H1 (cell line): ENCODE results near the gene TBX2. TPM values are rescaled to one million over a fixed set of nuclear protein-coding genes. Genes with fewer than 3 reads are reported as not detected.

Source experiments
- CTCF ChIA-PET: fragments of 300-600 bp; sonication (Branson Sonifier 250); formaldehyde crosslinking; loops from one replicate; lab custom pipeline; 2021; ENCODE audit not compliant: partially characterized antibody; lab: Charles Lee
- POLR2A ChIA-PET: fragments of 300-600 bp; sonication (Branson Sonifier 250); formaldehyde crosslinking; loops from one replicate; lab custom pipeline; 2021; ENCODE audit warnings: inconsistent platforms; ENCODE audit not compliant: partially characterized antibody; lab: Charles Lee
- DNase-seq, 2 experiments: peaks; one replicate each; pipeline versions ENCODE4 v3.0.0 to v3.0.0-alpha.2; 2010 to 2022; ENCODE audit warnings: low spot score in 2 of 2, low read depth in 1 of 2, mixed read lengths in 1 of 2
- FAIRE-seq: peaks from 2 replicates; lab custom pipeline; 2011; peaks lifted over from hg19 to GRCh38; lab: Jason Lieb, UNC
- H2AFZ ChIP-seq: 2 replicates; pipeline ENCODE4 v1.8.1; 2012; ENCODE audit warnings: low read length, inconsistent platforms
- H2AK5ac ChIP-seq: 2 replicates; pipeline ENCODE4 v1.6.1; 2013; ENCODE audit warnings: low read depth, low read length
- H2BK120ac ChIP-seq: replicated peaks from 2 replicates; pipeline ENCODE3; 2013; ENCODE audit warnings: low read depth, low read length, inconsistent platforms
- H2BK12ac ChIP-seq: 2 replicates; pipeline ENCODE4 v1.6.1; 2013; ENCODE audit warnings: low read depth, low read length
- H2BK15ac ChIP-seq: 2 replicates; pipeline ENCODE4 v1.6.1; 2013; ENCODE audit warnings: low read length
- H2BK20ac ChIP-seq: 2 replicates; pipeline ENCODE4 v1.6.1; 2013; ENCODE audit warnings: low read length
- H2BK5ac ChIP-seq: 2 replicates; pipeline ENCODE4 v1.6.1; 2013; ENCODE audit warnings: low read depth, low read length
- H3K14ac ChIP-seq: 2 replicates; pipeline ENCODE4 v1.6.1; 2013; ENCODE audit warnings: inconsistent platforms; ENCODE audit not compliant: insufficient read length
- H3K18ac ChIP-seq: 2 replicates; pipeline ENCODE4 v1.6.1; 2013; ENCODE audit warnings: low read length; ENCODE audit errors: extremely low read depth
- H3K23ac ChIP-seq: 2 replicates; pipeline ENCODE4 v1.6.1; 2013; ENCODE audit warnings: inconsistent platforms; ENCODE audit not compliant: insufficient read length
- H3K23me2 ChIP-seq: 2 replicates; pipeline ENCODE4 v1.6.1; 2013; ENCODE audit warnings: low read depth, low read length
- H3K27ac ChIP-seq: 2 replicates; pipeline ENCODE4 v1.6.1; 2011; ENCODE audit warnings: low read depth, low read length, inconsistent platforms
- H3K27me3 ChIP-seq, 4 experiments: replicated peaks in 1 of 4; 1 replicate in 1 of 4; 2 replicates in 3 of 4; pipeline versions ENCODE4 v1.6.1 to v1.8.1; 2011 to 2013; ENCODE audit warnings: low read length in 3 of 4, mild to moderate bottlenecking in 3 of 4, inconsistent platforms in 2 of 4, mixed read lengths in 2 of 4, moderate library complexity in 1 of 4; ENCODE audit not compliant: control insufficient read depth in 3 of 4, insufficient read depth in 3 of 4; ENCODE audit errors: extremely low read depth in 1 of 4
- H3K36me3 ChIP-seq, 4 experiments: 2 replicates each; pipeline versions ENCODE4 v1.6.1 to v1.8.1; 2011 to 2013; ENCODE audit warnings: mild to moderate bottlenecking in 4 of 4, low read length in 3 of 4, moderate library complexity in 2 of 4, control low read depth in 1 of 4, inconsistent platforms in 1 of 4; ENCODE audit not compliant: insufficient read depth in 4 of 4, control insufficient read depth in 2 of 4
- H3K4ac ChIP-seq: replicated peaks from 2 replicates; pipeline ENCODE3; 2013; ENCODE audit warnings: low read length, low read depth, mixed read lengths, inconsistent platforms; ENCODE audit not compliant: insufficient read length
- H3K4me1 ChIP-seq, 4 experiments: replicated peaks in 1 of 4; 1 replicate in 1 of 4; 2 replicates in 3 of 4; pipeline versions ENCODE4 v1.6.1 to v1.8.1; 2011 to 2013; ENCODE audit warnings: low read length in 3 of 4, inconsistent platforms in 2 of 4, mixed read lengths in 1 of 4; ENCODE audit not compliant: insufficient read depth in 4 of 4, control insufficient read depth in 3 of 4
- H3K4me2 ChIP-seq, 2 experiments: 2 replicates each; pipeline versions ENCODE4 v1.6.1 to v1.8.1; 2011 to 2013; ENCODE audit warnings: low read depth in 2 of 2, low read length in 2 of 2, control low read depth in 1 of 2, inconsistent platforms in 1 of 2, mild to moderate bottlenecking in 1 of 2; ENCODE audit not compliant: insufficient read depth in 1 of 2
- H3K4me3 ChIP-seq, 4 experiments: fragments of 200-600, 300-600 bp in 1 of 4; sonication (generic), shearing (Covaris generic), sonication (Bioruptor Twin) in 1 of 4; 2 replicates each; pipeline versions ENCODE4 v1.5.1 to v1.8.1; 2011 to 2016; ENCODE audit warnings: low read length in 4 of 4, low read depth in 3 of 4, control low read depth in 2 of 4, inconsistent platforms in 2 of 4, mild to moderate bottlenecking in 2 of 4, mixed read lengths in 1 of 4, moderate library complexity in 1 of 4; ENCODE audit not compliant: insufficient read depth in 2 of 4; ENCODE audit errors: extremely low read depth in 1 of 4
- H3K56ac ChIP-seq: replicated peaks from 2 replicates; pipeline ENCODE3; 2013; ENCODE audit warnings: low read depth, mild to moderate bottlenecking, mixed read lengths, low read length, inconsistent platforms; ENCODE audit not compliant: insufficient read length
- H3K79me1 ChIP-seq: 2 replicates; pipeline ENCODE4 v1.6.1; 2013; ENCODE audit warnings: low read depth, low read length, control low read depth
- H3K79me2 ChIP-seq, 2 experiments: 2 replicates each; pipeline versions ENCODE4 v1.6.1 to v1.8.1; 2012 to 2013; ENCODE audit warnings: low read length in 2 of 2, mild to moderate bottlenecking in 2 of 2, inconsistent platforms in 1 of 2; ENCODE audit not compliant: insufficient read depth in 2 of 2, control insufficient read depth in 1 of 2
- H3K9ac ChIP-seq, 4 experiments: replicated peaks in 1 of 4; 1 replicate in 1 of 4; 2 replicates in 3 of 4; pipeline versions ENCODE4 v1.6.1 to v1.8.1; 2011 to 2013; ENCODE audit warnings: low read depth in 3 of 4, low read length in 3 of 4, control low read depth in 2 of 4, mild to moderate bottlenecking in 2 of 4, moderate library complexity in 2 of 4, inconsistent platforms in 1 of 4; ENCODE audit errors: extremely low read depth in 1 of 4
- H3K9me3 ChIP-seq, 2 experiments: 2 replicates each; pipeline versions ENCODE4 v1.6.1 to v1.8.1; 2012 to 2013; ENCODE audit warnings: mild to moderate bottlenecking in 2 of 2, moderate library complexity in 2 of 2, control low read depth in 1 of 2, inconsistent platforms in 1 of 2, low read depth in 1 of 2, low read length in 1 of 2, mixed read lengths in 1 of 2; ENCODE audit not compliant: insufficient read depth in 2 of 2
- H4K20me1 ChIP-seq, 2 experiments: replicated peaks in 1 of 2; 2 replicates each; pipeline versions ENCODE3 to v1.8.1; 2011 to 2013; ENCODE audit warnings: inconsistent platforms in 2 of 2, low read length in 2 of 2, mild to moderate bottlenecking in 1 of 2; ENCODE audit not compliant: insufficient read depth in 2 of 2, control insufficient read depth in 1 of 2
- H4K5ac ChIP-seq: 2 replicates; pipeline ENCODE4 v1.6.1; 2013; ENCODE audit warnings: low read length, low read depth, mixed read lengths, inconsistent platforms; ENCODE audit not compliant: insufficient read length
- H4K8ac ChIP-seq: 2 replicates; pipeline ENCODE4 v1.8.0; 2013; ENCODE audit warnings: mild to moderate bottlenecking, moderate library complexity, low read length, inconsistent platforms; ENCODE audit not compliant: insufficient read depth; ENCODE audit errors: extremely low read depth
- H4K91ac ChIP-seq: replicated peaks from 2 replicates; pipeline ENCODE3; 2013; ENCODE audit warnings: low read length, mixed read lengths, inconsistent platforms; ENCODE audit not compliant: insufficient read length
- ASH2L ChIP-seq: fragments of 200-600, 300-600 bp; sonication (generic); IDR thresholded peaks from one replicate; pipeline ENCODE4 v1.7.1; 2017; ENCODE audit warnings: low read length
- HDAC2 ChIP-seq, 2 experiments: fragments of 300-600 bp in 1 of 2; sonication (generic) in 1 of 2; IDR thresholded peaks; 2 replicates each; pipeline ENCODE4 v1.6.1; 2011 to 2012; ENCODE audit warnings: low read depth in 2 of 2, low read length in 2 of 2, mild to moderate bottlenecking in 2 of 2, moderate library complexity in 2 of 2, borderline replicate concordance in 1 of 2, inconsistent platforms in 1 of 2
- HDAC6 ChIP-seq: IDR thresholded peaks from one replicate; pipeline ENCODE4 v1.7.1; 2012; ENCODE audit warnings: low read depth, mild to moderate bottlenecking, inconsistent platforms, low read length, moderate library complexity
- POLR2A ChIP-seq, 2 experiments: IDR thresholded peaks; 1 replicate in 1 of 2; 2 replicates in 1 of 2; pipeline ENCODE4 v1.6.1; 2011; ENCODE audit warnings: low read depth in 2 of 2, low read length in 2 of 2, mild to moderate bottlenecking in 2 of 2; ENCODE audit errors: control extremely low read depth in 1 of 2
- TAF1 ChIP-seq: IDR thresholded peaks from 2 replicates; pipeline ENCODE4 v1.6.1; 2011; ENCODE audit warnings: mild to moderate bottlenecking, low read depth, low read length
- ZNF274 ChIP-seq: IDR thresholded peaks from 2 replicates; pipeline ENCODE4 v1.7.0; 2012; ENCODE audit warnings: low read length, borderline replicate concordance; ENCODE audit errors: extremely low read depth
- WGBS, 2 experiments: shearing (Covaris generic) in 1 of 2; methylation state at CpG; one replicate each; pipeline versions ENCODE4 v1.1.6 to v1.1.7; 2013 to 2015; ENCODE audit warnings: low lambda C conversion rate in 2 of 2, mixed read lengths in 2 of 2, inconsistent platforms in 1 of 2, low coverage in 1 of 2, missing lambda C conversion rate in 1 of 2; ENCODE audit not compliant: insufficient replicate concordance in 2 of 2, insufficient coverage in 1 of 2, insufficient read length in 1 of 2; ENCODE audit errors: extremely low coverage in 1 of 2, missing lambda C conversion rate in 1 of 2; 5-methylcytosine and 5-hydroxymethylcytosine counted together
- polyA plus RNA-seq, 7 experiments: library from polyadenylated mRNA; depleted of rRNA in 3 of 7; stranded (reverse) in 5 of 7; unstranded in 2 of 7; fragments of >200 nt in 5 of 7; fragments of 200-250 nt in 2 of 7; gene quantifications; 1 replicate in 5 of 7; 2 replicates in 1 of 7; 4 replicates in 1 of 7; pipeline versions ENCODE4 v1.2.1 to v1.2.3, GENCODE V29; 2011 to 2013; ENCODE audit warnings: missing spikeins in 2 of 7, mixed read lengths in 2 of 7
- total RNA-seq: library from RNA; stranded (reverse); fragmentation: NEBNext Ultra II Directional; extraction: Animal tissue kit (Norgen Biotek cat#: 25700); gene quantifications from 2 replicates; pipeline ENCODE4 v1.2.1, GENCODE V29; 2021

The TBX2 gene
- total and polyA plus RNA-seq, 2 of the 8 experiments (the other 6 are each of a cell fraction or from before 2014, with no cell fraction given) = not detected

DNA sequence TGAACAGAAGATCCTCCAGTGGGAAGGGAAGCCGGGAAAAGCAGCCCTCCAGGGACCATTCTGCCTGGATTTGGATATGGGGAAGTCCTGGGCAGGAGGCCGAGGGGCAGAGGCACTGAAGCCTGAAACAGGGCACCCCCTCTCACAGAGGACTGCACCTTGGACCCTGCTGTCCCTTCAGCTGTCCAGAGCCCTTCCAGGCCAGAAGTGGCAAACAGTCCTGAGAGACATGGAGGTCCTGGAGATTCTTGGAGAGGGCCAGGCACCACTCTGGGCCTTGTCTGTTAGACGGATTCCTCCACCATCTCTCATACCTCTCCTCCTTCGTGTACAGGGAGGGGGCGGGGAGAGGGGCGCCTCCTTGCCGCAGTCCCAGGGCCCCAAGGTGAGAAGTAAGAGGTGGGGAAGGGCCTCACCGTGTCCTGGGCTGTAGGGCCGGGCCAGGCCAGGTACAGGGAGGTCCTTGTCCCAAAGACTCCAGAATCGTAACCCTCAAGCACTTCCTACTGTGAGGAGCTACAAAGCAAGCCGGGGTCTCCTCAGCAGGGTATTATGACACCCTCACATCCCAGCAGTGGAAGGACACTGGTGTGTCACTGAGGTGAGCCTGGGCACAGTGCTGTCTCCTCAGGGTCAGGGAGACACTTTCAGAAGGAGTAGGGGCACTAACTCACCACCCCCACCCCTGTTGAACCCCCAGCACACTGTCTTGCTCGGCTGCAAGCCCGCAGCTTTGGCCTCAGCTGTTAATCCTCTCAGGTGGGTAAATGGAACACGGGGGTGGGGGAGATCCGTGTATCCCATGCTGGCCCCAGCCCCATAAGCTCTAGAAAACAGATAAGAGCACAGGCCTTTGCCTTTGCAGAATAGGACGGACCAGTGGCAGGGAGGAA is 16.6 kb upstream of the TBX2 start:
- Histone ChIP-seq H2BK20ac (no peak overlapping the region), H3K23me2 (no peaks in the 10 kb centered on the region), H3K79me1 (no peaks in the 10 kb centered on the region; the same call in 1 of the 2 replicates), H2AK5ac (no peak overlapping the region), H2BK15ac (no peak overlapping the region), H4K91ac (no peak overlapping the region), H3K27me3 (no peaks in the 10 kb centered on the region), H4K20me1 (no peaks in the 10 kb centered on the region), H3K14ac (no peak overlapping the region), H3K23ac (no peak overlapping the region), H3K56ac (no peak overlapping the region), H3K9ac (no peak overlapping the region), H3K79me2 (no peaks in the 10 kb centered on the region), H3K18ac (no peak overlapping the region), H3K27ac (no peak overlapping the region), H3K9me3 (no peaks in the 10 kb centered on the region), H3K36me3 (no peaks in the 10 kb centered on the region), H2BK120ac (no peak overlapping the region), H3K4me3 (no peak overlapping the region), H3K4me2 (no peak overlapping the region), H2AFZ (no peak overlapping the region), H3K4me1 (peaks cover 0 to 2% (median 0%) of the 10 kb centered on the region in 4 experiments; a peak in 2 of 7 replicates), H4K8ac (peak overlapping the region; percentile 60; the same call in 1 of the 2 replicates), H4K5ac (no peak overlapping the region), H2BK12ac (no peak overlapping the region), H2BK5ac (no peak overlapping the region), H3K4ac (no peak overlapping the region)
- DNase-seq = no peak
- ChIA-PET CTCF (interaction anchor here (0.9 to 1.4 kb wide), 5 partner anchors 10 to 411 kb away, joined by 3 to 4 read pairs (median 3); no protein-coding TSS in a partner anchor), POLR2A (no interaction called here)
- no peak for TF ChIP-seq POLR2A (IDR thresholded peaks at IDR 0.05; ENCODE audit: control extremely low read depth in 1 of 2, low read depth in 2 of 2, low read length in 2 of 2)
- no peak for TF ChIP-seq ZNF274
- no peak for TF ChIP-seq HDAC2 (IDR thresholded peaks at IDR 0.05; ENCODE audit: borderline replicate concordance in 1 of 2, low read depth in 2 of 2, low read length in 2 of 2)
- no peak for TF ChIP-seq TAF1
- TF ChIP-seq ASH2L = no peak
- no peak for TF ChIP-seq HDAC6
- WGBS, 2 experiments = 81% methylated on average over 14 of the region's 16 CpGs; no CpG with 5 or more reads in 1 of the 2 experiments
- no peak for FAIRE-seq
